Measurements from ENCODE around the gene LRRC3.

- TF ChIP-seq, protein P1, sequence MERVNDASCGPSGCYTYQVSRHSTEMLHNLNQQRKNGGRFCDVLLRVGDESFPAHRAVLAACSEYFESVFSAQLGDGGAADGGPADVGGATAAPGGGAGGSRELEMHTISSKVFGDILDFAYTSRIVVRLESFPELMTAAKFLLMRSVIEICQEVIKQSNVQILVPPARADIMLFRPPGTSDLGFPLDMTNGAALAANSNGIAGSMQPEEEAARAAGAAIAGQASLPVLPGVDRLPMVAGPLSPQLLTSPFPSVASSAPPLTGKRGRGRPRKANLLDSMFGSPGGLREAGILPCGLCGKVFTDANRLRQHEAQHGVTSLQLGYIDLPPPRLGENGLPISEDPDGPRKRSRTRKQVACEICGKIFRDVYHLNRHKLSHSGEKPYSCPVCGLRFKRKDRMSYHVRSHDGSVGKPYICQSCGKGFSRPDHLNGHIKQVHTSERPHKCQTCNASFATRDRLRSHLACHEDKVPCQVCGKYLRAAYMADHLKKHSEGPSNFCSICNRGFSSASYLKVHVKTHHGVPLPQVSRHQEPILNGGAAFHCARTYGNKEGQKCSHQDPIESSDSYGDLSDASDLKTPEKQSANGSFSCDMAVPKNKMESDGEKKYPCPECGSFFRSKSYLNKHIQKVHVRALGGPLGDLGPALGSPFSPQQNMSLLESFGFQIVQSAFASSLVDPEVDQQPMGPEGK (CRISPR knock-in tag; IDR thresholded peaks at IDR 0.05; ENCODE audit: borderline replicate concordance): no peak
- TF ChIP-seq ARNTL (CRISPR knock-in tag; IDR thresholded peaks at IDR 0.05; ENCODE audit: borderline replicate concordance, low read depth): no peak
- TF ChIP-seq, protein P2, sequence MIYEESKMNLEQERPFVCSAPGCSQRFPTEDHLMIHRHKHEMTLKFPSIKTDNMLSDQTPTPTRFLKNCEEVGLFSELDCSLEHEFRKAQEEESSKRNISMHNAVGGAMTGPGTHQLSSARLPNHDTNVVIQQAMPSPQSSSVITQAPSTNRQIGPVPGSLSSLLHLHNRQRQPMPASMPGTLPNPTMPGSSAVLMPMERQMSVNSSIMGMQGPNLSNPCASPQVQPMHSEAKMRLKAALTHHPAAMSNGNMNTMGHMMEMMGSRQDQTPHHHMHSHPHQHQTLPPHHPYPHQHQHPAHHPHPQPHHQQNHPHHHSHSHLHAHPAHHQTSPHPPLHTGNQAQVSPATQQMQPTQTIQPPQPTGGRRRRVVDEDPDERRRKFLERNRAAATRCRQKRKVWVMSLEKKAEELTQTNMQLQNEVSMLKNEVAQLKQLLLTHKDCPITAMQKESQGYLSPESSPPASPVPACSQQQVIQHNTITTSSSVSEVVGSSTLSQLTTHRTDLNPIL (CRISPR knock-in tag; IDR thresholded peaks at IDR 0.05; ENCODE audit: low read depth): no peak
Observed at GRCh38 chr21:44483288-44484237, 28.3 kb downstream of the LRRC3 start.
